WERI-Rb-1 (cell line): ENCODE results near the gene ACTN2.

ENCODE experiments used
- DNase-seq: peaks from one replicate; pipeline ENCODE4 v3.0.0-alpha.2; 2020
- H3K27ac ChIP-seq: fragments of 250-450 bp; sonication (Bioruptor Pico); 2 replicates; pipeline ENCODE4 v1.5.1; 2020; ENCODE audit warnings: mild to moderate bottlenecking, moderate library complexity
- H3K27me3 ChIP-seq: fragments of 250-450 bp; sonication (Bioruptor Pico); 2 replicates; pipeline ENCODE4 v1.5.1; 2021; ENCODE audit warnings: mild to moderate bottlenecking, low read depth, moderate library complexity; ENCODE audit not compliant: insufficient read depth, severe bottlenecking
- H3K36me3 ChIP-seq: fragments of 250-450 bp; sonication (Bioruptor Pico); 2 replicates; pipeline ENCODE4 v1.5.1; 2020; ENCODE audit warnings: mild to moderate bottlenecking, moderate library complexity
- H3K4me3 ChIP-seq: 2 replicates; pipeline ENCODE4 v1.5.1; 2011; ENCODE audit warnings: low read depth, mild to moderate bottlenecking, control low read depth, low read length
- H3K9me3 ChIP-seq: fragments of 250-450 bp; sonication (Bioruptor Pico); 2 replicates; pipeline ENCODE4 v1.5.1; 2021; ENCODE audit warnings: mild to moderate bottlenecking, moderate library complexity; ENCODE audit not compliant: severe bottlenecking
- CTCF ChIP-seq: IDR thresholded peaks from 2 replicates; pipeline ENCODE4 v1.5.1; 2011; ENCODE audit warnings: low read depth, mild to moderate bottlenecking, control low read depth, inconsistent platforms, low read length

ACTN2 gene

DNA sequence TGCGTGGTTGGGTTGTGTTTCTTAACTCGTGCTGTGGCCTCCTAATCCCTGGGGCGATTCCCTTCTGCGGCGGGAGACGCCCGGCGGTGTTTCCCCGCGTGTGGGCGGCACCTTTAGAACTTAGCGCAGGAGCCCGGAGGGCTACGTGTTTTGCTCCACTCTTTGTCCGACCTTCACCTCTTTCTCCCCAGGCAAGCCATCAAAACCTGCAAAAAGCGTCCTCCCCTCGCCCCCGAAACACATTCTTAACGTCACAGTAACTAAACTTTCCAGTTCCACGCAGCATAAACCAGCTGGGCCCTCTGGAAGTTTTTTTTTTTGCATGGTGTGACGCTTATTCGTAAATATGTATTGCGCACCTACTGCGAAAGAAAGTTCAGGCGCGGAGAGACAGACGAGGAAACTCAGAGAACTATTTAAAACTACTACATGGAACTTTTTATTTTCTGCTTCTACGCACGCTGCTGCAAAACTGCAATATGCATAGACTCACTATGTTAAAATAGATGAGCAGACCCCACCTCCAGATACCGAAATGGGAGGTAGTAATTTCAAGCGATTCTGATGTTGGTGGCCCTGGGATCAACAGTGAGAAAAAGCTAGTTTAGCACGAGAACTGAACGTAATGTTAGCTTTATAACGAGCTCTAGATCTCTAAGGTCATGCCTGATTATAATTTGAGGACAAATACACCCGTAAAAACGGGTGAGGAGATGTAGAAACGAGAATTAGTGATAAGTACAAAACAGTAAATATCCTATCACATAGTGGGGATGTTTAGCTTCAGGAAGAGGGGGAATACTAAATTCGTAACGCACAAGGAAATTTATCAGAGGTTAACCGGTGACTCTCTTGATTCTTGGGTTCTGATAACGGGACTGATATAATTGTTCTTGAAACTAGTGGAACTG, 109.7 kb downstream of the ACTN2 start:
- Histone ChIP-seq H3K36me3 (peaks cover 18% of the 10 kb centered on the region), H3K27me3 (no peaks in the 10 kb centered on the region), H3K9me3 (no peaks in the 10 kb centered on the region), H3K4me3 (peak overlapping the region; percentile 98), H3K27ac (peak overlapping the region; percentile 96)
- no peak for DNase-seq
- no peak for TF ChIP-seq CTCF

- H3K4me3 ChIP-seq: no peak overlapping the region
- H3K36me3 ChIP-seq: peaks cover 25% of the 10 kb centered on the region
- no peak for DNase-seq
- TF ChIP-seq CTCF: no peak
- no peaks in the 10 kb centered on the region for H3K9me3 ChIP-seq
- H3K27ac ChIP-seq: no peak overlapping the region
- no peaks in the 10 kb centered on the region for H3K27me3 ChIP-seq
These were observed 112.7 kb downstream of the ACTN2 start for GRCh38 chr1:236799001-236799400.

GRCh38 chr1:236800002-236800620, 113.8 kb downstream of the ACTN2 start:
- Histone ChIP-seq H3K9me3 (no peaks in the 10 kb centered on the region), H3K27ac (no peak overlapping the region), H3K4me3 (no peak overlapping the region), H3K27me3 (no peaks in the 10 kb centered on the region), H3K36me3 (peaks cover 26% of the 10 kb centered on the region)
- no peak for DNase-seq
- TF ChIP-seq CTCF: no peak

DNA sequence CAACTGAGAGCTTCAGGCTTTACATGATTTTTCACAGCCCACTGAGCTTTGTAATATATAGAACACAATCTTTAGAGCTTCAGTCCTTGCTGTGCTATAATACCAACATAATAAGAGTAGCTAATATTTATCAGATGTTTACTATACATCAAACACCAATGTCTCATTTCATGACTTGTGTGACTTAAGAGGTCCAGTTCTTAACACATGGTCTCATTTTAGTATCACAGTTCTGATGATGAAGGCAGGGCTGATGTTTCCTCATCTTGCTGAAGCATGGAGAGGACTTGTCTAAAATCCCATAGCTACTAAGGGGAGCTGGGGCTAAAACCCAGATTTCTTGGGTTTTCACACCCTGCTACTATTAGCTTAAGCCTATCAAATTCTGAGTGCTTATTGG, 114.3 kb downstream of the ACTN2 start:
- TF ChIP-seq CTCF: no peak
- no peak overlapping the region for H3K27ac ChIP-seq
- H3K27me3 ChIP-seq: no peaks in the 10 kb centered on the region
- DNase-seq: no peak
- no peaks in the 10 kb centered on the region for H3K9me3 ChIP-seq
- peaks cover 21% of the 10 kb centered on the region for H3K36me3 ChIP-seq
- H3K4me3 ChIP-seq: no peak overlapping the region

DNA sequence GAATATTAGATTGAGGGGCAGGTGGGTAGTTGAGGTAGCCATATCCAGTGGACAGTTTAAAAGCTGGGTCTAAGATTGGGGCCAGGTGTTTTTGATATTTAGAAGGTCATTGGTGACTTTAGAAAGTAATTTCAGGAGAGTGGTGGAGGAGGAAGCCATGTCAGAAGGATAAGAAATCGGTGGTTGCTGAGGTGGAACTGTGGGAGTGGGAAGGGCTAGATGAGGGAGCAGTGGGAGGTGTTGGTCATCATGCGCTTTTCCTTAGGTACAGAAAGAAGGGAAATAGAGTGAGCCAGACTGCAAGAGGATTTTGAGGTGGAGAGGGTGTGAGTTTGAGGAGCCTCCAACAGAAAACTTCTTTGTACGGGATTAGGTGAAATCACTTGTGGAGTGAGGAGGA, 116.0 kb downstream of the ACTN2 start:
- no peak for TF ChIP-seq CTCF
- no peak for DNase-seq
- H3K9me3 ChIP-seq: no peaks in the 10 kb centered on the region
- no peaks in the 10 kb centered on the region for H3K27me3 ChIP-seq
- no peak overlapping the region for H3K4me3 ChIP-seq
- peaks cover 34% of the 10 kb centered on the region for H3K36me3 ChIP-seq
- H3K27ac ChIP-seq: no peak overlapping the region
